22Rv1 (cell line): ENCODE data around the gene SYT7.

ENCODE experiments used
- H3K27ac ChIP-seq: fragments of 450-650 bp; 2 replicates; pipeline ENCODE4 v1.5.1; 2017
- ZFX ChIP-seq: fragments of 450-650 bp; IDR thresholded peaks from 2 replicates; pipeline ENCODE4 v1.6.1; 2017; ENCODE audit warnings: antibody characterized with exemption, borderline replicate concordance
- TF ChIP-seq, protein P1 (sequence below): fragments of 450-650 bp; IDR thresholded peaks from 2 replicates; pipeline ENCODE4 v1.5.1; 2017; ENCODE audit warnings: mild to moderate bottlenecking

The SYT7 gene

DNA sequence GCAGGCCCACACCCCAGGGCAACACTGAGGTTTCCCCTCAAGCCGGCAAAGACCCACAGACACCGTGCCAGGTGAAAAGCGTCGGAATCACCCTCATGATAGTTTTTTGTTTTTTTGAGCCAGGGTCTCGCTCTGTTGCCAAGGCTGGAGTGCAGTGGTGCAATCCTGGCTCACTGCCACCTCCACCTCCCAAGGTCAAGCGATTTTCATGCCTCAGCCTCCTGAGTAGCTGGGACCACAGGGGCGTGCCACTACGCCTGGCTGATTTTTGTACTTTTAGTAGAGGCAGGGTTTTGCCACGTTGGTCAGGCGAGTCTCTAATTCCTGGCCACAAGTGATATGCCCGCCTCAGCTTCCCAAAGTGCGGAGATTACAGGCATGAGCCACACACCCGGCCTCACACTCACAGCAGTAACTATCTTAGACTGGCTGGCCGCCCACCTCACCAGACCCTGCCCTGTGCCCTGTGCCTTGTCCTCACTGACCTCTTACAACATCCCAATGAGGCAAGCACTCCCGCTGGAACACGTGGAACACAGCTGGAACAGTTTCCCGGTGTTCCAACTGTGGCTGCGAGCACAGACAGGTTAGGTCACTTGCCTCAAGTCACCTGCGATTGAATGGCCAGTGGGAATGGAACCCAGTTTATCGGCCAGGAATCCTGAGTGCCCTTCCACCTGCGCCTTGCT is 51.2 kb downstream of the SYT7 start:
- TF ChIP-seq, protein P1, sequence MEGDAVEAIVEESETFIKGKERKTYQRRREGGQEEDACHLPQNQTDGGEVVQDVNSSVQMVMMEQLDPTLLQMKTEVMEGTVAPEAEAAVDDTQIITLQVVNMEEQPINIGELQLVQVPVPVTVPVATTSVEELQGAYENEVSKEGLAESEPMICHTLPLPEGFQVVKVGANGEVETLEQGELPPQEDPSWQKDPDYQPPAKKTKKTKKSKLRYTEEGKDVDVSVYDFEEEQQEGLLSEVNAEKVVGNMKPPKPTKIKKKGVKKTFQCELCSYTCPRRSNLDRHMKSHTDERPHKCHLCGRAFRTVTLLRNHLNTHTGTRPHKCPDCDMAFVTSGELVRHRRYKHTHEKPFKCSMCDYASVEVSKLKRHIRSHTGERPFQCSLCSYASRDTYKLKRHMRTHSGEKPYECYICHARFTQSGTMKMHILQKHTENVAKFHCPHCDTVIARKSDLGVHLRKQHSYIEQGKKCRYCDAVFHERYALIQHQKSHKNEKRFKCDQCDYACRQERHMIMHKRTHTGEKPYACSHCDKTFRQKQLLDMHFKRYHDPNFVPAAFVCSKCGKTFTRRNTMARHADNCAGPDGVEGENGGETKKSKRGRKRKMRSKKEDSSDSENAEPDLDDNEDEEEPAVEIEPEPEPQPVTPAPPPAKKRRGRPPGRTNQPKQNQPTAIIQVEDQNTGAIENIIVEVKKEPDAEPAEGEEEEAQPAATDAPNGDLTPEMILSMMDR, result no peak
- no peak for TF ChIP-seq ZFX
- no peak overlapping the region for H3K27ac ChIP-seq

DNA sequence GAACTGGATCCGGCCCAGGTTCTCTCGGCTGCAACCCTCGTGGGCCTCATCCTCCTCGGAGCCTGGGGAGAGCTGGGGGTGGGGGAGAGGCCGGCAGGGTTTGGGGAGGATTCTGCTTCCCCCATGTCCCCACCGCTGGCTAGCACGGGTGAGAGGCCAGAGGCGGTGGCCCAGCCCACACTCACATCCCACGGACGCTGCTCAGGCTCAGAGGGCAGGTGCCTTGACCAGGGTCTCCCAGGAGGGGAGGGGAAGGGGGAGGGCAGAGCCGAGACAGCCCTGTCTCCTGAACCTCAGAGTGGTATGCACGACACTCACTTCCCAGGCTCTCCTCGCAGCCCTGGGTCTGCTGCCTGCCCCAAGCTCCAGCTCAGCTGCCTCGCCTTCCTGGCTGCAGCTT is 52.8 kb downstream of the SYT7 start:
- TF ChIP-seq ZFX, result no peak
- TF ChIP-seq, protein P1, result no peak
- H3K27ac ChIP-seq, result no peak overlapping the region

DNA sequence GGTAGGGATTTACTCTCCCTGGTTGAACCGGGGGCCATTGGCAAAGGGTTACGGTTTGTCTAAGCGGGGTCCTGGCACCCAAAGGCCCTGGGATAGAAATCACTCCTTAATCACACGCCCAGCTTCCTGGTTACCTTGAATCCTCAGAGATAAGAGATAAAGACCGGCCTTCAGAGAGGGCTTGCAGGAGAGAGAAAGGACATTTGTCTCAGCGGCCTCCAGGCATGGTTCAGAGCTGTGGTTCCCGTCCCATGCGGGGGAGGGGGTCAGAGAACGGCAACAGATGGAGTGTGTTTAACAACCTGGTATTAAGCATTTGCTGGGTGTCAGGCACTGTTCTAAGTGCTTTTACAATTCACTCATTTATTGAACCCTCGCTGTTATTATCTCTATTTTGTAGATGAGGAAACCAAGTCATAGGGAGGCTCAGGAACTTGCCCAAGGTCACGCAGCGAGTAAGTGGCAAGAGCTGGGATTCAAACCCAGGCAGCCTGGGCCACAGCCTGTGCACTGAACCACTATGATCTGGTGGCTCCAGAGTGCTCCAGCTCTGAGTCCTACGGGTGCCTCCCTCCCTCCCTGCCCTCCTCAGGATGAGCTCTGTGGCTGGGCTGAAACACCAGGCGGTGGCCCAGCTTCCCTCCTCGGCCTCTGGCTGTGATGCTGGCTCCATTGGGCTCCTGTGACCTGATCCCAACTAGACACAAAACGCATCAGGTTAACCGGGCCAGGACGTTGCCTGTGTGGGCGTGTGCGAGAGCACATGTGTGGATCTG is 53.7 kb downstream of the SYT7 start:
- H3K27ac ChIP-seq, result no peak overlapping the region
- no peak for TF ChIP-seq ZFX
- TF ChIP-seq, protein P1, result no peak

DNA sequence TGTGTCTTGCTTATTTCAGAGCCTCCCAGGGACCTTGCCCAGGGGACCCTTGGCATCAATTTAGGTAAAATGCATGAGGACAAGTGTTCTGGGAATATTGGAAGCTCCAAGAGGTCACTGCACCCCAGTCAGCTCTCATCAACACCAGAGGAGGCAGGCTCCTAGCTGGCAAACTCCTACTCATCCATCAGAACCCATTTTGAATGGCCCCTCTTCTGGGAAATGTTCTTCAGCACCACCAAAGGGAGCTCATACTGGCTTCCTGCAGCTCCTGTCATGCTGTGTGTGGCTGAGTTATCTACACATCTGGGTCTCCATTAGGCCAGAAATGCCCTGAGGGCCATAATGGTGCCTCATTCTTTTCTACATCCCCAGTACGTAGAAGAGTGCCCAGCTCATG is 54.6 kb downstream of the SYT7 start:
- H3K27ac ChIP-seq, result no peak overlapping the region
- TF ChIP-seq, protein P1, result no peak
- TF ChIP-seq ZFX, result no peak

DNA sequence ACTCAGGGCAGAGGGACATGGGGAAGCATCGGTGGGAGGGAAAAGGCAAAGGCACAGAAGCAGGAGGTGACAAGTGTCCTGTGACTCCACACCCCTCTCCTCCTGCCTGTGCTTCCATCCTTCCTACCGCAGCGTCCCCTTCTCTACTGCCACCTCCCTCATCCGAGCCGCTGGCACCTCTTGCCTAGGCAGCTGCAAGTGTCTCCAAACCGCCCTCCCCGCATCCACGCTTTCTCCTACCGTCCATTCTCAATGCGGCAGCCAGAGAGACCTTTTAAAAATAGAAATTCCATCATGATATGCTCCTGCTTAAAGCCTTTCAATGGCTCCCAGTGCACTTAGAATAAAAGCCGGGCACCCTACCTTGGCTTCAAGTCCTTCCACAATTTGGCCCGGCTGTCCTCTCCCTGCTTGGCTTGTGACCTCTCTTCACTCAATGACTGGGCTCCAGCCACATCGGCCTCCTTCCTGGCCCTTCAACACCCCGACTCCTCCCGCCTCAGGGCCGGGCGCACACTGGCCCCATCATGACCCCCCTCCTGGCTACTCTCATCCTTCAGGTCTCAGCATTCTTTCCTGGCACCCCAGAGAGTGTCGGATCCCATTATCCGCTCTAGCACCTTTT is 55.8 kb downstream of the SYT7 start:
- H3K27ac ChIP-seq, result no peak overlapping the region
- no peak for TF ChIP-seq ZFX
- TF ChIP-seq, protein P1, result no peak

DNA sequence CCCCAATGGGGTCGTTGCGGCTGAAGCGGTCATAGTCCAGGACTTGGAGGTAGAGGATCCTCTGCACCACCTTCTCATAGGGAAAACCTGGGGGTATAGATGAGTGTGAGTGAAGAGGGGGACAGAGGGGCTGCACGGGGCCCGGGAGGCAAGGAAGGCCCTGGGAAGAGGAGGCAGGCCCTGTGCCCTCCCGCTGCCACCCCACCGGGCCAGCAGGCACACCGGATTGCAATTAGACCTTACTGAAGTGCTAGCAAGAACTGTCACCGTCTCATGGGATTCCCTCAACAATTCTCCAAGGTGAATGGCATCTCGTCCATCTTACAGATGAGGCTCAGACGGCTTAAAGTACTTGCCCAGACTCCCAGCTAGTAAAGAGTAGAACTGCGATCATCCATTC is 56.4 kb downstream of the SYT7 start:
- TF ChIP-seq ZFX, result no peak
- TF ChIP-seq, protein P1, result no peak
- no peak overlapping the region for H3K27ac ChIP-seq

DNA sequence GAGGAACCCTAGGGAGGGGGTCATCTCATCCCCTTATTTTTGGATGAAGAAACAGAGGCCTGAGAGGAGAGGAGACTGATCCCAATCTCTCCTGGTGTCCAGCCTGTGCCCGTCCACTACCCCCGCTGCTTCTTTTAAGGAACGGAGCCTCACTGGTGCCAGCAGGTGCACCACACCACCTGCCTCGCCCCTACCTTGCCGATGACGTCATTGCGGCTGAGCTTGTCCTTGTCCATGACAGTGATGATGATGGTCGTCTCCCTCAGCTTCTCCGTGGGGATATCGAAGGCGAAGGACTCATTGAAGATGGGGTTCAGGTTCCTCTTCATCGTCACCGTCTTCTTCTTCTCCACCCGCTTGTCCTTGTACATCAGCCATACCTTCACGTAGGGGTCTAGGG is 58.0 kb downstream of the SYT7 start:
- no peak overlapping the region for H3K27ac ChIP-seq
- TF ChIP-seq, protein P1, result no peak
- no peak for TF ChIP-seq ZFX
